Peyer's patch (tissue), 4 donors: ENCODE measurements around the gene DNAJC21. TPM values are rescaled to one million over a fixed set of nuclear protein-coding genes. Genes with fewer than 3 reads are reported as not detected.

Experiments used
- DNase-seq, 3 donors: peaks; one replicate each; pipeline ENCODE4 v3.0.0-alpha.2; 2017 to 2019
- H3K27ac ChIP-seq, 4 donors: fragments of 200-600 bp; sonication (generic); one replicate each; pipeline ENCODE4 v1.5.1; 2016 to 2019
- H3K27me3 ChIP-seq, 2 donors: fragments of 200-600 bp; sonication (generic); one replicate each; pipeline ENCODE4 v1.5.1; 2019
- H3K36me3 ChIP-seq, 3 donors: fragments of 200-600 bp; sonication (generic); one replicate each; pipeline ENCODE4 v1.5.1; 2016 to 2019
- H3K4me1 ChIP-seq, 4 donors: fragments of 200-600 bp; sonication (generic); one replicate each; pipeline ENCODE4 v1.5.1; 2016 to 2019
- H3K4me3 ChIP-seq, 4 donors: fragments of 200-600 bp; sonication (generic); 1 replicate in 3 of 4; 2 replicates in 1 of 4; pipeline ENCODE4 v1.5.1; 2016 to 2019; ENCODE audit warnings: mild to moderate bottlenecking in 1 of 4
- H3K9me3 ChIP-seq, 4 donors: fragments of 200-600 bp; sonication (generic); one replicate each; pipeline ENCODE4 v1.5.1; 2016 to 2019; ENCODE audit warnings: mild to moderate bottlenecking in 1 of 4
- CTCF ChIP-seq, 6 experiments: fragments of 450-650 bp in 4 of 6; fragments of 200-600 bp in 2 of 6; sonication (generic) in 1 of 6; IDR thresholded peaks; one replicate each; pipeline ENCODE4 v1.5.1; 2017 to 2019; ENCODE audit warnings: antibody characterized with exemption in 6 of 6, mild to moderate bottlenecking in 3 of 6, moderate library complexity in 1 of 6
- POLR2A ChIP-seq, 2 donors: fragments of 450-650 bp; IDR thresholded peaks; one replicate each; pipeline ENCODE4 v1.5.1; 2017; ENCODE audit warnings: antibody characterized with exemption in 2 of 2, mild to moderate bottlenecking in 2 of 2, moderate library complexity in 2 of 2
- total RNA-seq, 4 donors: library from RNA; depleted of rRNA; stranded (reverse); fragments of >200 nt; gene quantifications; one replicate each; pipeline ENCODE4 v1.1.0, GENCODE V29; 2016

Gene DNAJC21
- total RNA-seq, 4 donors from 2014 or later, result 17.5 to 64.4 (median 32.2) TPM

GRCh38 chr5:34998058-34998789 lies 68.9 kb downstream of the DNAJC21 start:
- no peak for DNase-seq
- no peaks in the 10 kb centered on the region for H3K27me3 ChIP-seq
- TF ChIP-seq POLR2A (IDR thresholded peaks at IDR 0.05) (no peak), CTCF (IDR thresholded peaks at IDR 0.05) (no peak)
- no peaks in the 10 kb centered on the region for H3K36me3 ChIP-seq
- no peaks in the 10 kb centered on the region for H3K4me1 ChIP-seq
- no peak overlapping the region for H3K4me3 ChIP-seq
- no peak overlapping the region for H3K27ac ChIP-seq
- H3K9me3 ChIP-seq, result no peaks in the 10 kb centered on the region

GRCh38 chr5:35001842-35002241 lies 72.5 kb downstream of the DNAJC21 start:
- no peak for DNase-seq

GRCh38 chr5:35002459-35002858 lies 73.1 kb downstream of the DNAJC21 start:
- Histone ChIP-seq H3K27me3 (no peaks in the 10 kb centered on the region), H3K36me3 (no peaks in the 10 kb centered on the region), H3K9me3 (no peaks in the 10 kb centered on the region), H3K4me1 (no peaks in the 10 kb centered on the region), H3K4me3 (no peak overlapping the region), H3K27ac (no peak overlapping the region)
- no peak for TF ChIP-seq POLR2A (IDR thresholded peaks at IDR 0.05)
- TF ChIP-seq CTCF (IDR thresholded peaks at IDR 0.05), result no peak
- no peak for DNase-seq

More at GRCh38 chr5:35001842-35002241, 72.5 kb downstream of the DNAJC21 start:
- H3K4me1 ChIP-seq, result no peaks in the 10 kb centered on the region
- no peaks in the 10 kb centered on the region for H3K27me3 ChIP-seq
- no peaks in the 10 kb centered on the region for H3K9me3 ChIP-seq
- no peak overlapping the region for H3K4me3 ChIP-seq
- H3K36me3 ChIP-seq, result no peaks in the 10 kb centered on the region
- TF ChIP-seq POLR2A (IDR thresholded peaks at IDR 0.05) (no peak), CTCF (IDR thresholded peaks at IDR 0.05) (no peak)
- H3K27ac ChIP-seq, result no peak overlapping the region

GRCh38 chr5:35003018-35003957 lies 73.9 kb downstream of the DNAJC21 start:
- H3K27ac ChIP-seq, result no peak overlapping the region
- no peaks in the 10 kb centered on the region for H3K9me3 ChIP-seq
- H3K27me3 ChIP-seq, result no peaks in the 10 kb centered on the region
- H3K4me1 ChIP-seq, result no peaks in the 10 kb centered on the region
- H3K36me3 ChIP-seq, result no peaks in the 10 kb centered on the region
- no peak for TF ChIP-seq POLR2A (IDR thresholded peaks at IDR 0.05)
- peak; percentile 48 to 79 (median 58) for TF ChIP-seq CTCF (IDR thresholded peaks at IDR 0.05)
- H3K4me3 ChIP-seq, result no peak overlapping the region
- peak; percentile 17 to 65 (median 58) for DNase-seq

- no peak for DNase-seq
- Histone ChIP-seq H3K36me3 (no peaks in the 10 kb centered on the region), H3K4me3 (no peak overlapping the region), H3K27ac (no peak overlapping the region), H3K4me1 (no peaks in the 10 kb centered on the region), H3K9me3 (no peaks in the 10 kb centered on the region), H3K27me3 (no peaks in the 10 kb centered on the region)
- TF ChIP-seq CTCF (IDR thresholded peaks at IDR 0.05), result no peak
- no peak for TF ChIP-seq POLR2A (IDR thresholded peaks at IDR 0.05)
Measured at GRCh38 chr5:35004200-35004599, 74.8 kb downstream of the DNAJC21 start.
